ENCODE measurements around the gene SLC25A11. TPM values are rescaled to one million over a fixed set of nuclear protein-coding genes. Genes with fewer than 3 reads are reported as not detected.

SLC25A11 gene
- total RNA-seq, 1 experiment from 2014 or later: 75.1 TPM

GRCh38 chr17:4980644-4981216 lies 40.9 kb upstream of the SLC25A11 start:
- BruUV-seq (replicated peaks): no TSS peak
- ChIA-PET CTCF (interaction anchor here (0.8 to 1.2 kb wide), 2 partner anchors 81 to 82 kb away, joined by 3 read pairs; no protein-coding TSS in a partner anchor), RAD21 (ENCODE audit: low non-redundant PET in 1 of 2, low total read pairs in 2 of 2, uncharacterized antibody in 2 of 2, unreplicated experiment in 2 of 2) (no interaction called here), POLR2A (interaction anchor here (0.9 kb wide), 1 partner anchor 41 kb away, joined by 3 read pairs; the partner anchor contains the start of genes RNF167 and SLC25A11)
- DNase-seq (ENCODE audit: low read depth, low spot score) (no peak), ATAC-seq (peak; percentile 84)
- peaks cover under 1% of the 10 kb centered on the region; the same call in 1 of the 2 replicates for H3K79me2 ChIP-seq (ENCODE audit: insufficient read depth, low read length)
- TF ChIP-seq SRF (IDR thresholded peaks at IDR 0.05; ENCODE audit: low read depth) (peak; percentile 31; the same call in 1 of the 2 replicates), RAD21 (IDR thresholded peaks at IDR 0.05; ENCODE audit: low read depth) (peak; percentile 51), POLR2AphosphoS5 (IDR thresholded peaks at IDR 0.05; ENCODE audit: low read depth, low read length) (no peak)
- TF ChIP-seq, protein P1, sequence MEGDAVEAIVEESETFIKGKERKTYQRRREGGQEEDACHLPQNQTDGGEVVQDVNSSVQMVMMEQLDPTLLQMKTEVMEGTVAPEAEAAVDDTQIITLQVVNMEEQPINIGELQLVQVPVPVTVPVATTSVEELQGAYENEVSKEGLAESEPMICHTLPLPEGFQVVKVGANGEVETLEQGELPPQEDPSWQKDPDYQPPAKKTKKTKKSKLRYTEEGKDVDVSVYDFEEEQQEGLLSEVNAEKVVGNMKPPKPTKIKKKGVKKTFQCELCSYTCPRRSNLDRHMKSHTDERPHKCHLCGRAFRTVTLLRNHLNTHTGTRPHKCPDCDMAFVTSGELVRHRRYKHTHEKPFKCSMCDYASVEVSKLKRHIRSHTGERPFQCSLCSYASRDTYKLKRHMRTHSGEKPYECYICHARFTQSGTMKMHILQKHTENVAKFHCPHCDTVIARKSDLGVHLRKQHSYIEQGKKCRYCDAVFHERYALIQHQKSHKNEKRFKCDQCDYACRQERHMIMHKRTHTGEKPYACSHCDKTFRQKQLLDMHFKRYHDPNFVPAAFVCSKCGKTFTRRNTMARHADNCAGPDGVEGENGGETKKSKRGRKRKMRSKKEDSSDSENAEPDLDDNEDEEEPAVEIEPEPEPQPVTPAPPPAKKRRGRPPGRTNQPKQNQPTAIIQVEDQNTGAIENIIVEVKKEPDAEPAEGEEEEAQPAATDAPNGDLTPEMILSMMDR (IDR thresholded peaks at IDR 0.05 in 2 of 3, conservative IDR thresholded peaks at IDR 0.05 in 1 of 3; ENCODE audit: borderline replicate concordance in 1 of 3, insufficient read depth in 1 of 3, low read depth in 2 of 3, low read length in 2 of 3): peak; percentile 58 to 73 (median 65); a peak in 5 of 6 replicates
- H3K27ac ChIP-seq (ENCODE audit: low read depth, low read length): no peak overlapping the region
- intact Hi-C loops (cut with micrococcal nuclease): loop anchor here (1.0 kb wide), 1 partner anchor 82 kb away; no protein-coding TSS in a partner anchor
- H3K9ac ChIP-seq (ENCODE audit: low read length): no peak overlapping the region
- no peak overlapping the region for H2AFZ ChIP-seq (ENCODE audit: low read depth, low read length, poor library complexity, severe bottlenecking)
- no peaks in the 10 kb centered on the region for H3K27me3 ChIP-seq (ENCODE audit: insufficient read depth, low read length)
- no peaks in the 10 kb centered on the region for H3K9me2 ChIP-seq (ENCODE audit: insufficient read depth)
- H3K4me3 ChIP-seq (replicated peaks in 1 of 2; ENCODE audit: low read depth in 1 of 2, low read length in 2 of 2): no peak overlapping the region
- H4K20me1 ChIP-seq (ENCODE audit: insufficient read depth): no peaks in the 10 kb centered on the region
- peaks cover under 1 to 2% of the 10 kb centered on the region in 2 experiments; a peak in 1 of 4 replicates for H3K4me1 ChIP-seq (ENCODE audit: control insufficient read depth in 1 of 2, insufficient read depth in 2 of 2, low read length in 2 of 2)
- H3K9me3 ChIP-seq (ENCODE audit: control insufficient read depth in 1 of 2, insufficient read depth in 1 of 2, low read depth in 1 of 2, low read length in 2 of 2): no peaks in the 10 kb centered on the region
- H3K4me2 ChIP-seq (ENCODE audit: low read length): no peak overlapping the region
- H3K36me3 ChIP-seq (ENCODE audit: control insufficient read depth in 1 of 2, insufficient read depth in 2 of 2, low read length in 2 of 2): peaks cover 10 to 28% of the 10 kb centered on the region in 2 experiments; a peak in 2 of 4 replicates

DNA sequence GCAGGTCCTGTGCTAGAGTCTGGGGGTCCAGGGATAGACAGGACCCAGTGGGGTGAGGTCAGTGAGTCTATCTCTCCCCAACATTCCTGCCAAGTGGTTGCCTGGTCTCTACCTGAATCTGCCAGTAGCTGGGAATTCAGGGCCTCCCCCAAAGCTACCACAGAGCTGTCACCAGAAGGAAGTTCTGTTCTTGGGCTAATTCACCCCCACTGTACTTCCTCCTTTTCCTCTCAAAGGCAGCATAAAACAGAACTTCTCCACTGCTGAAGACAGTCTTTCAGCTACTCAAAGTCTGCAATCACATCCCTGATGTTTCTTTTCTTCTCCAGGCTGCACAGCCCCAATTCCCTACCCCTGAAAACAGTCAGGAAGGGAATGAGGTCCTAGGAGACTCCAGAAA lies 38.9 kb upstream of the SLC25A11 start:
- intact Hi-C loops (cut with micrococcal nuclease): no loop called here
- ChIA-PET RAD21 (ENCODE audit: low non-redundant PET in 1 of 2, low total read pairs in 2 of 2, uncharacterized antibody in 2 of 2, unreplicated experiment in 2 of 2) (interaction anchor here in 1 of 2 experiments (0.7 kb wide), 1 partner anchor 84 kb away, joined by 3 read pairs; no protein-coding TSS in a partner anchor), CTCF (interaction anchor here (0.6 kb wide), 1 partner anchor 1133 kb away, joined by 3 read pairs; the partner anchor contains the start of gene NCBP3), POLR2A (no interaction called here)
- H3K4me1 ChIP-seq (ENCODE audit: control insufficient read depth in 1 of 2, insufficient read depth in 2 of 2, low read length in 2 of 2): 0 out of 4 replicates have a peak, but pooled peaks cover 0 to 2% of the 10 kb centered on the region in 2 experiments
- H3K27ac ChIP-seq (ENCODE audit: low read depth, low read length): no peak overlapping the region
- TF ChIP-seq CEBPB (IDR thresholded peaks at IDR 0.05; ENCODE audit: low read depth) (no peak), TCF7L2 (IDR thresholded peaks at IDR 0.05; ENCODE audit: borderline replicate concordance, extremely low read depth, insufficient read depth, insufficient read length) (no peak), ZFX (IDR thresholded peaks at IDR 0.05) (no peak), CBX3 (IDR thresholded peaks at IDR 0.05; ENCODE audit: low read depth) (no peak), ELF1 (IDR thresholded peaks at IDR 0.05; ENCODE audit: borderline replicate concordance, low read depth) (no peak), REST (IDR thresholded peaks at IDR 0.05; ENCODE audit: low read depth) (no peak)
- no peak overlapping the region for H3K4me2 ChIP-seq (ENCODE audit: low read length)
- DNase-seq (ENCODE audit: low read depth, low spot score): no peak
- no peaks in the 10 kb centered on the region for H3K9me2 ChIP-seq (ENCODE audit: insufficient read depth)
- no peak overlapping the region for H3K9ac ChIP-seq (ENCODE audit: low read length)
- peaks cover 10 to 32% of the 10 kb centered on the region in 2 experiments; a peak in 2 of 4 replicates for H3K36me3 ChIP-seq (ENCODE audit: control insufficient read depth in 1 of 2, insufficient read depth in 2 of 2, low read length in 2 of 2)
- H3K9me3 ChIP-seq (ENCODE audit: control insufficient read depth in 1 of 2, insufficient read depth in 1 of 2, low read depth in 1 of 2, low read length in 2 of 2): no peaks in the 10 kb centered on the region
- H3K27me3 ChIP-seq (ENCODE audit: insufficient read depth, low read length): no peaks in the 10 kb centered on the region
- no peak for ATAC-seq
- no peaks in the 10 kb centered on the region for H3K79me2 ChIP-seq (ENCODE audit: insufficient read depth, low read length)
- no TSS peak for BruUV-seq (replicated peaks)
- no peak overlapping the region for H2AFZ ChIP-seq (ENCODE audit: low read depth, low read length, poor library complexity, severe bottlenecking)
- no peak overlapping the region for H3K4me3 ChIP-seq (replicated peaks in 1 of 2; ENCODE audit: low read depth in 1 of 2, low read length in 2 of 2)
- no peaks in the 10 kb centered on the region for H4K20me1 ChIP-seq (ENCODE audit: insufficient read depth)
